Right kidney (tissue), 1 donor: ENCODE measurements around the gene KRTAP10-12.

Source experiments
- DNase-seq: peaks from one replicate; pipeline ENCODE4 v3.0.0-alpha.2; 2016

The KRTAP10-12 gene

GRCh38 chr21:44734841-44735240 is 37.9 kb downstream of the KRTAP10-12 start:
- DNase-seq = no peak

DNA sequence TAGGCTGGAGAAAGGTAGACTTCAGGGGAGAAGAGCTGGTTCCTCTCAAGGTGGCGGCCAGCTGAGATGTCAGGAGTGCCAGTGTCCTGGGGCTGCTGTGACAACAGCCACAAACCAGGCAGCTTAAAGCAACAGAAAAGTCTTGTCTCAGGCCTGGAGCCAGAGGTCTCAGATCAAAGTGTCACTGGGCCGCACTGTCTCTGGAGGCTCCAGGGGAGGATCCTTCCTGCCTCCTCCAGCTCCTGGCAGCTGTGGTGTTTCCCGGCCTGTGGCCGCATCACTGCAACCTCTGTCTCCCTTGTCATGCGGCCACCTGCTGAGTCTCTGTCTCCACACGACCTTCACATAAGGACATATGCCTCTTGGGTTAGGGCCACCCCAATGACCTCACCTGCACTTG is 38.8 kb downstream of the KRTAP10-12 start:
- DNase-seq = no peak

GRCh38 chr21:44736291-44737004 is 39.5 kb downstream of the KRTAP10-12 start:
- DNase-seq = no peak

DNA sequence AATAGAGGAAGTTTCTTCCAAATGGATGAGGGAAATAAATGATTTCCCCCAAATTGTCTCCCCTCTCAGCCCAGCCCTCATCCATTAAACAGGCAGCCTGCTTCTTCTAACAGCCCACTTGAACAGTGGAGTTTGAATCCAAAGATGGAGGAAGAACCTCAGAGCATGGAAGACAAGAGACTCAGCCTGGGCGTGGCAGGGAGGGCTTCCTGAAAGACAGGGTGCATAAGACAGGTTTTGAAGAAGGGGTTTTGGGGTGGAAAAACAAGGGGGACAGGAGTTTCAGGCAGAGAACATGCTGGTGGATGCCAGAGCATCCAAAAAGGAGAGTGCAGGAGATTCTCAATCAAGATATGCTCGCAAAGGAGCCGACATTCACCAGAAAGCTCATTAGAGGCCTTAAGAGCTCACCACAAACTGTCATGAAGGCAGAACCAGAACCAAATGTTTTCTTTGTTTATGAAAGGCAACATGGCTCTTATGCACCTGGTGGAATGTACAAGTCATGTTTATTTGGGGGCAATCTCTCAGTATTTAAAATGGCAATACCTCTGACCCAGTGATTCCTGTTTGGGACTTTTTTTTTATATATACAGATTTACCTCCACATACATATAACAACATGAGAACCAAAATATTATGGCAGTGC is 40.9 kb downstream of the KRTAP10-12 start:
- peak; percentile 49 for DNase-seq

DNA sequence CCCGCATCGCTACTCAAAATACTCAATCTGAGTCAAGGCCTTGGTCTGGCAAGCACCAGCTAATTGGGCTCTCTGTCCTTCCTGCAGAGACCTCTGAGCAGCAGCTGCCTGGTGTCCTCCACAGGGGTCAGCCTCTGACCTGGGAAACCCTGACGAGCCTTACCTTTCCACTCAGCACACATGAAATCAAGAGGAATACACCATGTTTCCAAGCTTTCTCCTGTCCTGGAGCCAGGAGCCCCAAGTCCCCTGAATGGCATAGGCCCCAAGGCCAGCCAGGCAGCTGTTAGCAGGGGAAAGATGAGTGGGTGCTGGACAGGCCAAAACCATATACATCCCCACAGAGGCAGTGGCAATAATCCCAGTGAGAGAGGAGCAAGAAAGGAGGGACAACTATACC is 41.6 kb downstream of the KRTAP10-12 start:
- no peak for DNase-seq

DNA sequence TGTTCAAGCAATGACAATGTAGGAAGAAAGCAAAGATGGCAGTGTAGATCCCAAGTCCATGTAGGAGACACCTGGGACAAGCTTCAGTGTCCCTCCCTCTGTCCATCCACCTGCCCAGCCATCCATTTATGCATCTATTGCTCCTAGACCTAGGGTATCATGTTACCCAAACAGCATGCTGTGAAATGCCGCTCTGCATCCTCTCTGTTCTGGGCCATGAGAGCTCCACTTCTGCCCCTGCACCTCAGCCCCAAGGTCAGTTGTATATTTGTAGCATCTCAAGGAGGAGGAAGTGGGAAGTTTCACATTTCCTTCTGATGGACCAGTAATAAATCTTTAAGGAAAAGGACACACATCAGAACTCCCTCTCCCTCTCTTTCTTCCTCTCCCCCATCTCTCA is 42.3 kb downstream of the KRTAP10-12 start:
- no peak for DNase-seq

DNA sequence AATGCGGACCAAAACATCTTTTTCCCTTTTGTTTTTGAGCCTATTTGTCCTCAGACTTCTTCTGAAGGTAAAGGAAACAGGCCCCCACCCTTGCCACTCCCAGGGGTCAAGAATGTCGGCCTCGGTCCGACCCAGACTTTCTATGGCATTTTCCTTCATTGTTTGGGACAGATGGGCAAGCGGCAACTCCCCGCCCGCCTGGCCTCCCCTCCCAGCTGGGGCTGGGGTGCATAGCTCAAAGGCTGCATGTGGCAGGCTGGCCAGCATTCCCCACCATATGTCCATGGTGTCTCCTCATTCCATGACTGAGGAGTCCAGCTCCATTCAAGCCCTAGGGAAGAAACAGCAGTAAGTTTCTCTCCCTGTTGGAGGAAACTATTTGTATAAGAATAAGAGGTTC is 43.8 kb downstream of the KRTAP10-12 start:
- no peak for DNase-seq

GRCh38 chr21:44741921-44742320 is 44.9 kb downstream of the KRTAP10-12 start:
- DNase-seq = no peak

DNA sequence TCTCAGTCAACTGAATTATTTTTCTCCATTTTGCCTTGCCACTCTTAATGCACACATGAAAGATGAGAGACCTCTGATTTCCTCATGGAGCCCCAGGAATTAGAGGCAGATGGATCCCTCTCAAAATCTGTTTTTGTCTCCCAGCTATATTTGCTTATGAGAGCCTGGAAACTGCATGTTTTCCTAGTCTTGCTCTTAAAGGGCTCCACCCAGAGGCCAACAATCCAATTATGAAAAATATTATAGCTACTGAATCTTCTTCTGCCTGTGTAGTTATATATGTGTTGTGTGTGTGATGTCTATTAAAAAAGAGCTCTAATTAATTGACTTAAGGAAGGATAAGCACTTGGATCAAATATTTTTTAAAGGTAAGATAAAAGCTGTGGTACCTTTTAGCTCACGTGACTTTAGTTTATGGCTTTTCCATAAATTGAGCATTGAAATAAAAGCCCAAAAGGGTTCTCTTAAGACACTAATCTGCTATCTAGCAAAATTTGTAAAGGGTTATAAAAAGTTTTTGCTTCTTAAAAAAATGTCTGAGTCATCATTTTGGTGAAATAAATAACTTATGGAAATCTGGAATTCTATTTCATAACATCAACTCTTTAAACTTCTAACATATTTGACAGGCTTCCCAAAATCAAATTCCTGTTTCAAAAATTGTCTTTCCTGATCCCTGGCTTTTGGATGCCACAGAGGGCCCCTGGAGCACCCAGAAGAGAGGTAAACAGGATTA is 45.6 kb downstream of the KRTAP10-12 start:
- no peak for DNase-seq
